NB4 (cell line): ENCODE measurements around the gene DCTPP1.

Experiments
- MAX ChIP-seq: IDR thresholded peaks from 2 replicates; pipeline ENCODE4 v1.6.1; 2011; ENCODE audit warnings: low read depth, low read length
- POLR2A ChIP-seq: IDR thresholded peaks from 2 replicates; pipeline ENCODE4 v1.6.1; 2011; ENCODE audit warnings: mild to moderate bottlenecking; ENCODE audit not compliant: insufficient read length; ENCODE audit errors: extremely low read depth
- TF ChIP-seq, protein P1 (sequence below): IDR thresholded peaks from one replicate; pipeline ENCODE4 v1.5.1; 2012; ENCODE audit warnings: low read depth, low read length

DNA sequence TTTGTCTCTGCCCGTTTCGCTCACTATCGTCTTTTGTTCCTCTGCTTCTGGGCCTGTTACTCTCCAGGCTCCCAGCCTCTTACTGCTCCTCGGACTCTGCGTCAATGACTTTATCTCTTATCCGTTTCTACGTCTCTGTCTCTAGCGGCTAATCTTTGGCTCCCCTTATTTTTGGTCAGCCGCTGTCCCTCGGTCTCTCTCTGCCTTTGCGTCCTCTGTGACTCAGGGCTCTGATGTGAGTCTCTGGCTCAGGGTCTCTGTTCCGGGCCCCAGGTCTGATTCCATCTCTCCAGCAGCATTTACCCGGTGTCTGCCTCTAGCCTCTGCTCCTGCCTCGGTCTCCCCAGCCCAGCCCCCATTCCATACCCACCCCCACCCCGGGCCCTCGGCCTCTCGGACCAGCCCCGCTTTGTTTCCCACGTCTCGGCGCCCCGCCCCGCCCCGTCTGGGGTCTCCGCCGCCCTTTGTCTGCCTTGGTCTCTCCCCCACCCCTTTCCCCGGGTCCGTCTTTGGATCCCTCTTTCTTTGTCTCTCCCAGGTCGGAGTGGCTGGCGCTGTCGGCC, 35.2 kb downstream of the DCTPP1 start:
- TF ChIP-seq, protein P1, sequence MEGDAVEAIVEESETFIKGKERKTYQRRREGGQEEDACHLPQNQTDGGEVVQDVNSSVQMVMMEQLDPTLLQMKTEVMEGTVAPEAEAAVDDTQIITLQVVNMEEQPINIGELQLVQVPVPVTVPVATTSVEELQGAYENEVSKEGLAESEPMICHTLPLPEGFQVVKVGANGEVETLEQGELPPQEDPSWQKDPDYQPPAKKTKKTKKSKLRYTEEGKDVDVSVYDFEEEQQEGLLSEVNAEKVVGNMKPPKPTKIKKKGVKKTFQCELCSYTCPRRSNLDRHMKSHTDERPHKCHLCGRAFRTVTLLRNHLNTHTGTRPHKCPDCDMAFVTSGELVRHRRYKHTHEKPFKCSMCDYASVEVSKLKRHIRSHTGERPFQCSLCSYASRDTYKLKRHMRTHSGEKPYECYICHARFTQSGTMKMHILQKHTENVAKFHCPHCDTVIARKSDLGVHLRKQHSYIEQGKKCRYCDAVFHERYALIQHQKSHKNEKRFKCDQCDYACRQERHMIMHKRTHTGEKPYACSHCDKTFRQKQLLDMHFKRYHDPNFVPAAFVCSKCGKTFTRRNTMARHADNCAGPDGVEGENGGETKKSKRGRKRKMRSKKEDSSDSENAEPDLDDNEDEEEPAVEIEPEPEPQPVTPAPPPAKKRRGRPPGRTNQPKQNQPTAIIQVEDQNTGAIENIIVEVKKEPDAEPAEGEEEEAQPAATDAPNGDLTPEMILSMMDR: no peak
- no peak for TF ChIP-seq POLR2A
- no peak for TF ChIP-seq MAX
